Fibroblast of skin of right quadriceps (primary cell): ENCODE measurements around the gene PCDHGB6.
A peak's percentile ranks its signal among the peaks of the same experiment; 100 is the strongest.
"Not testable (repeated sequence)": the region's sequence is repeated elsewhere in the genome, so short reads cannot be mapped to it uniquely, and the experiment has no call there.

Source experiments
- DNase-seq: peaks from one replicate; pipeline ENCODE4 v3.0.0-alpha.2; 2013

The PCDHGB6 gene

GRCh38 chr5:141407790-141408505, at the start of gene PCDHGB6:
Gene PCDHGB6, plus strand, starts transcription at chr5:141408021. Its CDS starts 182 bp downstream, at chr5:141408203.
- DNase-seq, result peak; percentile 46

DNA sequence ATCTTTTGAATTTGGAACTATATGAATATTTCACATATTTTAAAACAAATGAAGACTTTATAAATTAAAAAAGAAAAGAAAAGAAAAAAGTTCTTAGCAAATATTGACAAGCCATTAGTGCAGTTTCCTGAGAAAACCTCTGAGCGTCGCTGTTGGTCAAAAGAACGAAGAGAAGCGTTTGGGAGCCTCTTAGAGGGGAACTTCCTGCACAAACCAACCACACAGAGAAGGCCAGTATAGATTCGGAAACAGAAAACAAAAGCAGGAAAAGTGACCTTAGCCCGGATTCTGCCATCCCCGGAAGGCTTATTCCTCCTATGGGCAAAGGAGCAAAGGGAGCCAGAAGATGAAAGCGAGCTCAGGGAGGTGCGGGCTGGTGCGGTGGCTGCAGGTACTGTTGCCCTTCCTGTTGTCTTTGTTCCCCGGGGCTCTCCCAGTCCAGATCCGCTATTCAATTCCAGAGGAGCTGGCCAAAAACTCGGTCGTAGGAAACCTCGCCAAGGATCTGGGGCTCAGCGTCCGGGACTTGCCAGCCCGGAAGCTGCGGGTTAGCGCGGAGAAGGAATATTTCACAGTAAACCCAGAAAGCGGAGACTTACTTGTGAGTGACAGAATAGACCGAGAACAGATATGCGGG, 47.9 kb upstream of the PCDHGB6 start, which contains the start of gene PCDHGB2:
PCDHGB2 (plus strand) TSS at position 205 of the 637 bp plus-strand sequence; CDS start at position 347, 142 bp downstream.
- DNase-seq, result peak; percentile 32

DNA sequence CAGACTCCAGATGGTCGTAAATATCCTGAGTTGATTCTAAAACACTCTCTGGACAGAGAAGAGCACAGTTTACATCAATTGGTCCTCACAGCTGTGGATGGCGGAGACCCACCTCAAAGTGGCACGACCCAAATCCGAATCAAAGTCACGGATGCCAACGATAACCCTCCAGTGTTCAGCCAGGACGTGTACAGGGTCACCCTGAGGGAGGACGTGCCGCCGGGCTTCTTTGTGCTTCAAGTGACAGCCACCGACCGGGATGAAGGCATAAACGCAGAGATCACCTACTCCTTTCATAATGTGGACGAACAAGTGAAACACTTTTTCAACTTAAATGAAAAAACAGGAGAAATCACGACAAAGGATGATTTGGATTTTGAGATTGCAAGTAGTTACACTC, 47.1 kb upstream of the PCDHGB6 start:
- DNase-seq, result no peak

- no peak for DNase-seq
Observed at GRCh38 chr5:141362719-141363118, 45.1 kb upstream of the PCDHGB6 start.

DNA sequence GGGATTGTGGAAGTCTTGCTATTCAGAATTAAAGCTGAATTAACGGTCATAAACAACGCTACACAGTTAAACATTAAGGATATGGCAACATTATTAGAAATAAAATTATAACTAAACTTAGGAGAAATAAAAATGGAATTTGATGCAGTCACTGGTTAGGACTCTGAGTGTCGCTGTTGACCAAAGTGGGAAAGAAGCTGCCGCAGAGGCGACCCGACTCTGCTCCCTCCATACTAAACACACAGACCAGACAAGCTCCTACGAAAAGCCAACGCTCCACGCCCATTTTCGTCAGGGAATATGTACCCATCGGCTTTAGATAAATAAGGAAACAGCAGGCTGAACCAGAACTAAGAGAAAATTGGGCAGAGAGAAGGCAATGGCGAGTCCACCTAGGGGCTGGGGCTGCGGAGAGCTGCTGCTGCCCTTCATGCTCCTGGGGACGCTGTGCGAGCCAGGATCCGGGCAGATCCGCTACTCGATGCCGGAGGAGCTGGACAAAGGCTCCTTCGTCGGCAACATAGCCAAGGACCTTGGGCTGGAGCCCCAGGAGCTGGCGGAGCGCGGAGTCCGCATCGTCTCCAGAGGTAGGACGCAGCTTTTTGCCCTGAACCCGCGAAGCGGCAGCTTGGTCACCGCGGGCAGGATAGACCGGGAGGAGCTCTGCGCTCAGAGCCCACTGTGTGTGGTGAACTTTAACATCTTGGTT, 43.7 kb upstream of the PCDHGB6 start, which contains the start of gene PCDHGA5:
PCDHGA5 (plus strand) TSS at position 211 of the 709 bp plus-strand sequence; CDS start at position 380, 169 bp downstream.
- peak; percentile 24 for DNase-seq

- DNase-seq, result no peak
Observed at GRCh38 chr5:141366016-141366896, 41.6 kb upstream of the PCDHGB6 start.

DNA sequence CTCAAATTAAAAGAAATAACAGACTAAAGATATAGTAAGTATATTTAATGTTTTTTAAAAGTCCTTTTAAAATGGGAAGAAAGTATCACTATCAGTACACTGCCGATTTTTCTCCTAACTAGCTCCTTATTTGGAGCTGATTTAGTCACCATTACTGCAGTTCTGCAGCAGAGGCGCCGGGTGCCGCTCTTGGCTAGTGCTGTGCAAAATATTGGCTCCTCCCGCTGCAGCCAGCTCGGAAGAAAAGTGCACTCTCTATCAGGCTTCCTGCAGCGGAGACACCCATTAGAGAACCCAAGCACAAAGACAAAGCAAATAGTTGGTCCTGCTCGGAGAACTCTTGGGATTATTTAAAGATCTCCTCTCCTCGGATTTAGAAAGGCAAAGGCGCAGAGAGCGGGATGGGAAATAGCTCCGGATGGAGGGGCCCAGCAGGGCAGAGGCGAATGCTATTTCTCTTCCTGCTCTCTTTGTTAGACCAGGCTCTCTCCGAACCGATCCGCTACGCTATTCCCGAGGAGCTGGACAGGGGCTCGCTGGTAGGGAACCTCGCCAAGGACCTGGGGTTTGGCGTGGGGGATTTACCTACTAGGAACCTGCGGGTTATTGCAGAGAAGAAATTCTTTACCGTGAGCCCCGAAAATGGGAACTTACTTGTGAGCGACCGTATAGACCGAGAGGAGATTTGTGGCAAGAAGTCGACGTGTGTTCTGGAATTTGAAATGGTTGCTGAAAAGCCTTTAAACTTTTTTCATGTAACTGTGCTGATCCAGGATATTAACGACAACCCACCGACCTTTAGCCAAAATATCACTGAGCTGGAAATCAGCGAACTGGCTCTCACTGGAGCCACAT, 37.6 kb upstream of the PCDHGB6 start, which contains the start of gene PCDHGB3:
PCDHGB3 (plus strand) TSS at position 249 of the 855 bp plus-strand sequence; CDS start at position 402, 153 bp downstream.
- DNase-seq, result peak; percentile 64

GRCh38 chr5:141371572-141372475, 36.0 kb upstream of the PCDHGB6 start:
- DNase-seq, result no peak

DNA sequence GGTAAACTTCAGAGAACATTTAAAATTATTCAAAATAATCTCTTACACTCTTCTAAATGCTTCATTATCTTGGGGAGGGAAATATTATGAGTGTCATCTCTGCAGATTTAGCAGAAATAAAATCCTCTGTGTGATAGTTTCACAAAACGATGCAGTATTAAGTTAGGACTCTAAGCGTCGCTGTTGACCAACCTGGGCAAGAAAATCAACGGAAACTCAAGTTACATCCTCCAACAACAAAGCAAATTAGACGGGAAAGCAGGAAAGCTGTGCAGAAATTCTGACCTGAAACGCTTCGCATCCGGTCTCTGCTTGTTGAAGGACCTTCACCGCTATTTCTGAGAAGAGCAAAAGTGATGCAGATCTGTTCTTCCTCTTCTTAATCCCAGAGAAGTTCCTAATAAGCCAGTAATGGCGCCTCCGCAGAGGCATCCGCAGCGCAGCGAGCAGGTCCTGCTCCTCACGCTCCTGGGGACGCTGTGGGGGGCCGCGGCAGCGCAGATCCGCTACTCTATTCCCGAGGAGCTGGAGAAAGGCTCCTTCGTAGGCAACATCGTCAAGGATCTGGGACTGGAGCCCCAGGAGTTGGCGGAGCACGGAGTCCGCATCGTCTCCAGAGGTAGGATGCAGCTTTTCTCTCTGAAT, 34.0 kb upstream of the PCDHGB6 start, which contains the start of gene PCDHGA6:
PCDHGA6 (plus strand) TSS at position 219 of the 645 bp plus-strand sequence; CDS start at position 412, 193 bp downstream.
- peak; percentile 33 for DNase-seq

- DNase-seq, result no peak
Observed at GRCh38 chr5:141374627-141375026, 33.2 kb upstream of the PCDHGB6 start.

DNA sequence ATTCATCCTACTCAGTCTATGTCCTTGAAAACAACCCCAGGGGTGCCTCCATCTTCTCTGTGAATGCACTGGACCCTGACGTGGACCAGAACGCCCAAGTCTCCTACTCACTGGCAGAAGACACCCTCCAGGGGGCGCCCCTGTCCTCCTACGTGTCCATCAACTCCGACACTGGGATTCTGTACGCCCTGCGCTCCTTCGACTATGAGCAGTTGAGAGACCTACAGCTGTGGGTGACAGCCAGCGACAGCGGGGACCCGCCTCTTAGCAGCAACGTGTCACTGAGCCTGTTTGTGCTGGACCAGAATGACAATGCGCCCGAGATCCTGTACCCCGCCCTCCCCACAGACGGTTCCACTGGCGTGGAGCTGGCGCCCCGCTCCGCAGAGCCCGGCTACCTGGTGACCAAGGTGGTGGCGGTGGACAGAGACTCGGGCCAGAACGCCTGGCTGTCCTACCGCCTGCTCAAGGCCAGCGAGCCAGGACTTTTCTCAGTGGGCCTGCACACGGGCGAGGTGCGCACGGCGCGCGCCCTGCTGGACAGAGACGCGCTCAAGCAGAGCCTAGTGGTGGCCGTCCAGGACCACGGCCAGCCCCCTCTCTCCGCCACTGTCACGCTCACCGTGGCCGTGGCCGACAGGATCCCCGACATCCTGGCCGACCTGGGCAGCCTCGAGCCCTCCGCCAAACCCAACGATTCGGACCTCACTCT, 32.2 kb upstream of the PCDHGB6 start:
- DNase-seq, result not testable (repeated sequence)

DNA sequence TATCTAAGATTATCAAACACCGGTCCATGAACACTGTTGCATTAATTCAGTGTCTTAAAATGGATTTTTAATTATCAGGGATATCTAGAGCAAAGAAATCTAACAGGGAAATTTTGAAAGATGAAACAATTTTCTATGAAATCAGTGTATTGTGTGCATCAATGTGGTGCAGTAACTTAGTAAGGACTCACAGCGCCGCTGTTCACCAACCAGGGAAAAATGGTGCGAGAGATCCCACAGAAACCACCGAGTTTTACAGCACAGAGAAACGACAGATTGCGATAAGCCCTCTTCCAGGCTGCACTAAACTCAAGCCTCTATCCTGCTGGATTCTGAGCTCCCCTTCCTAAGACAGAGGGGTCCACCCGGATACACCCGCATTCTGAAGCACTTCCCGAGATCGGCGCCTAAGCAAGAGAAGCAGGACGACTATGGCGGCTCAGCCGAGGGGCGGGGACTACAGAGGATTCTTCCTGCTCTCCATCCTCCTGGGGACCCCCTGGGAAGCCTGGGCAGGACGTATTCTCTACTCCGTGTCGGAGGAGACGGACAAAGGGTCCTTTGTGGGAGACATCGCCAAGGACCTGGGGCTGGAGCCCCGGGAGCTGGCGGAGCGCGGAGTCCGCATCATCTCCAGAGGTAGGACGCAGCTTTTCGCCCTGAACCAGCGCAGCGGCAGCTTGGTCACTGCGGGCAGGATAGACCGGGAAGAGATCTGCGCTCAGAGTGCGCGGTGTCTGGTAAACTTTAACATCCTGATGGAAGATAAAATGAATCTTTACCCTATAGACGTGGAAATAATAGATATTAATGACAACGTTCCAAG, 25.1 kb upstream of the PCDHGB6 start, which contains the start of gene PCDHGA7:
PCDHGA7 (plus strand) TSS at position 274 of the 826 bp plus-strand sequence; CDS start at position 432, 158 bp downstream.
- peak; percentile 49 for DNase-seq

- DNase-seq, result no peak
Observed at GRCh38 chr5:141383345-141383744, 24.5 kb upstream of the PCDHGB6 start.

GRCh38 chr5:141384471-141385267, 23.2 kb upstream of the PCDHGB6 start:
- DNase-seq, result no peak

DNA sequence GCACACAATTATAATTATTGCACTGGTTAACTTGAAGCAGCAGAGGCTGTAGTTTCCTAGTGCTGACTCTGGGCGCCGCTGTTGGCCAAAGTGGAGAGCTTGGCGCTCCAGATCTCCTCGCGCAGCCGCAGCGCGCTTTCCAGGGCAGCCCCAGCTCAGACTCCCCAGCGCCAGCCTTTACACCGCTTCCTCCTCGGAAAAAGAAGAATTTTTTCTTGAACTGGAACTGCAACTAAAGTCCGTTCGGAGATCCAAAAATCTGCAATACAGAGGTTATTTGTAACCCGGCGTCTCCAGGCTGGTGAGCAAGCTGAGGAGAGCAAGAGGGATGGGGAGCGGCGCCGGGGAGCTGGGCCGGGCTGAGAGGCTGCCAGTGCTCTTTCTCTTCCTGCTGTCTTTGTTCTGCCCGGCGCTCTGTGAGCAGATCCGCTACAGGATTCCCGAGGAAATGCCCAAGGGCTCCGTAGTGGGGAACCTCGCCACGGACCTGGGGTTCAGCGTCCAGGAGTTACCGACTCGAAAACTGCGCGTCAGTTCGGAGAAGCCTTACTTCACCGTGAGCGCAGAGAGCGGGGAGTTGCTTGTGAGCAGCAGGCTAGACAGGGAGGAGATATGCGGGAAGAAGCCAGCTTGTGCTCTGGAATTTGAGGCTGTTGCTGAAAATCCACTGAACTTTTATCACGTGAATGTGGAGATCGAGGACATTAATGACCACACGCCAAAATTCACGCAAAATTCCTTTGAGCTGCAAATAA, 20.1 kb upstream of the PCDHGB6 start, which contains the start of gene PCDHGB4:
PCDHGB4 (plus strand) TSS at position 142 of the 755 bp plus-strand sequence; CDS start at position 329, 187 bp downstream.
- peak; percentile 57 for DNase-seq

DNA sequence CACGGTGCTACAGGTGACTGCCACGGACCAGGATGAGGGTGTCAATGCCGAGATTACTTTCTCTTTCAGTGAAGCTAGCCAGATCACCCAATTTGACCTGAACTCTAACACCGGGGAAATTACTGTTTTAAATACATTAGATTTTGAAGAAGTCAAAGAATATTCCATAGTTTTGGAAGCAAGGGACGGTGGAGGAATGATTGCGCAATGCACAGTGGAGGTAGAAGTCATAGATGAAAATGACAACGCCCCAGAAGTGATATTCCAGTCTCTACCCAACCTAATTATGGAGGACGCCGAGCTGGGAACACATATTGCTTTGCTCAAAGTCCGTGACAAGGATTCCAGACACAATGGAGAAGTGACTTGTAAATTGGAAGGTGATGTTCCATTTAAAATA, 19.2 kb upstream of the PCDHGB6 start:
- DNase-seq, result no peak
